HCT116 (cell line): ENCODE measurements around the gene GAS2.

Source experiments
- CTCF ChIP-seq, 3 experiments: fragments of 200-600 bp in 1 of 3; sonication (generic) in 1 of 3; IDR thresholded peaks in 2 of 3; conservative IDR thresholded peaks in 1 of 3; 2 replicates each; pipeline ENCODE4 v1.5.1; 2012 to 2017; ENCODE audit warnings: low read depth in 2 of 3, low read length in 2 of 3, antibody characterized with exemption in 1 of 3, borderline replicate concordance in 1 of 3, control low read depth in 1 of 3, mild to moderate bottlenecking in 1 of 3, mixed read lengths in 1 of 3, mixed run types in 1 of 3, moderate library complexity in 1 of 3; ENCODE audit not compliant: insufficient read depth in 1 of 3
- EGR1 ChIP-seq: IDR thresholded peaks from 2 replicates; pipeline ENCODE4 v1.6.1; 2012; ENCODE audit warnings: low read depth
- ELF1 ChIP-seq: IDR thresholded peaks from 2 replicates; pipeline ENCODE4 v1.6.1; 2012; ENCODE audit warnings: low read depth, borderline replicate concordance
- EZH2 ChIP-seq: fragments of 200-600 bp; sonication (generic); IDR thresholded peaks from 2 replicates; pipeline ENCODE4 v1.6.1; 2017; ENCODE audit warnings: antibody characterized with exemption, mixed run types
- EZH2phosphoT487 ChIP-seq: fragments of 200-600 bp; IDR thresholded peaks from 2 replicates; pipeline ENCODE4 v1.6.1; 2018; ENCODE audit warnings: antibody characterized with exemption, borderline replicate concordance
- JUND ChIP-seq: IDR thresholded peaks from 2 replicates; pipeline ENCODE4 v1.6.1; 2012
- MAX ChIP-seq: IDR thresholded peaks from 2 replicates; pipeline ENCODE4 v1.6.1; 2012
- POLR2A ChIP-seq: IDR thresholded peaks from 2 replicates; pipeline ENCODE4 v1.7.0; 2011; ENCODE audit warnings: borderline replicate concordance; ENCODE audit not compliant: insufficient read depth, insufficient read length; ENCODE audit errors: extremely low read depth
- POLR2AphosphoS5 ChIP-seq: IDR thresholded peaks from 2 replicates; pipeline ENCODE4 v1.6.1; 2011; ENCODE audit warnings: mild to moderate bottlenecking, low read depth, low read length, moderate library complexity
- RAD21 ChIP-seq: IDR thresholded peaks from 2 replicates; pipeline ENCODE4 v1.6.1; 2012; ENCODE audit warnings: low read depth, mild to moderate bottlenecking
- REST ChIP-seq: IDR thresholded peaks from 2 replicates; pipeline ENCODE4 v1.6.1; 2012; ENCODE audit warnings: low read depth
- YY1 ChIP-seq: IDR thresholded peaks from 2 replicates; pipeline ENCODE4 v1.6.1; 2011; ENCODE audit warnings: low read length, low read depth, moderate library complexity, mild to moderate bottlenecking; ENCODE audit not compliant: insufficient replicate concordance; ENCODE audit errors: extremely low read depth
- ZBTB33 ChIP-seq: IDR thresholded peaks from 2 replicates; pipeline ENCODE4 v1.6.1; 2011; ENCODE audit warnings: mild to moderate bottlenecking, low read length, moderate library complexity; ENCODE audit not compliant: insufficient replicate concordance; ENCODE audit errors: extremely low read depth
- ZNF274 ChIP-seq: fragments of 200-500 bp; sonication (Bioruptor generic); IDR thresholded peaks from 2 replicates; pipeline ENCODE4 v1.6.1; 2014; ENCODE audit warnings: mild to moderate bottlenecking, low read depth, low read length, inconsistent platforms

GRCh38 chr11:22780952-22781593 lies 114.7 kb downstream of the GAS2 start:
- no peak for TF ChIP-seq CTCF (IDR thresholded peaks at IDR 0.05 in 2 of 3, conservative IDR thresholded peaks at IDR 0.05 in 1 of 3; ENCODE audit: borderline replicate concordance in 1 of 3, insufficient read depth in 1 of 3, low read depth in 2 of 3, low read length in 2 of 3)
- TF ChIP-seq ZBTB33, result no peak
- no peak for TF ChIP-seq POLR2A
- no peak for TF ChIP-seq MAX
- no peak for TF ChIP-seq REST
- no peak for TF ChIP-seq EZH2
- TF ChIP-seq ZNF274, result no peak
- no peak for TF ChIP-seq YY1
- no peak for TF ChIP-seq POLR2AphosphoS5
- TF ChIP-seq EZH2phosphoT487, result no peak
- TF ChIP-seq ELF1, result no peak
- no peak for TF ChIP-seq RAD21
- no peak for TF ChIP-seq EGR1
- no peak for TF ChIP-seq JUND
